ENCODE data around the gene ADK. TPM values are rescaled to one million over a fixed set of nuclear protein-coding genes. Genes with fewer than 3 reads are reported as not detected.

Gene ADK
- total and polyA plus RNA-seq, 8 donors: 7.2 to 66.1 (median 21.5) TPM

GRCh38 chr10:74483356-74483755 is 332.3 kb downstream of the ADK start:
- 94 to 98% (median 96%) methylated on average over 3 of the region's 3 CpGs for WGBS, 5 donors
- H3K9me3 ChIP-seq: peaks cover 0 to 7% (median 0%) of the 10 kb centered on the region in 4 donors
- intact Hi-C loops (cut with DNase I; ENCODE audit: low total_unique reads): no loop called here
- H3K27ac ChIP-seq: no peak overlapping the region
- H3K4me1 ChIP-seq: no peaks in the 10 kb centered on the region
- no peak for DNase-seq
- TF ChIP-seq POLR2AphosphoS5 (IDR thresholded peaks at IDR 0.05) (no peak), POLR2A (IDR thresholded peaks at IDR 0.05) (no peak), CTCF (IDR thresholded peaks at IDR 0.05) (no peak), EP300 (IDR thresholded peaks at IDR 0.05) (no peak)
- H3K4me3 ChIP-seq: no peak overlapping the region
- peaks cover 0 to 4% (median 0%) of the 10 kb centered on the region in 4 donors for H3K36me3 ChIP-seq
- no peaks in the 10 kb centered on the region for H3K27me3 ChIP-seq

- 96 to 98% (median 98%) methylated on average over 2 of the region's 2 CpGs for WGBS, 5 donors
- intact Hi-C loops (cut with DNase I; ENCODE audit: low total_unique reads): no loop called here
- no peak for TF ChIP-seq POLR2A (IDR thresholded peaks at IDR 0.05)
- no peak for TF ChIP-seq POLR2AphosphoS5 (IDR thresholded peaks at IDR 0.05)
- no peak for TF ChIP-seq EP300 (IDR thresholded peaks at IDR 0.05)
- TF ChIP-seq CTCF (IDR thresholded peaks at IDR 0.05): no peak
Measured at GRCh38 chr10:74485283-74485682, 334.3 kb downstream of the ADK start.

GRCh38 chr10:74486659-74487058 is 335.6 kb downstream of the ADK start:
- Histone ChIP-seq H3K4me3 (no peak overlapping the region), H3K36me3 (peaks cover 0 to 4% (median 0%) of the 10 kb centered on the region in 4 donors), H3K9me3 (peaks cover 0 to 7% (median 0%) of the 10 kb centered on the region in 4 donors), H3K4me1 (no peaks in the 10 kb centered on the region), H3K27me3 (no peaks in the 10 kb centered on the region), H3K27ac (no peak overlapping the region)
- WGBS, 5 donors: 83 to 86% (median 85%) methylated on average over 1 of the region's 1 CpG
- TF ChIP-seq EP300 (IDR thresholded peaks at IDR 0.05) (no peak), CTCF (IDR thresholded peaks at IDR 0.05) (no peak), POLR2AphosphoS5 (IDR thresholded peaks at IDR 0.05) (no peak), POLR2A (IDR thresholded peaks at IDR 0.05) (no peak)
- intact Hi-C loops (cut with DNase I; ENCODE audit: low total_unique reads): no loop called here
- DNase-seq: no peak

More at GRCh38 chr10:74485283-74485682, 334.3 kb downstream of the ADK start:
- H3K4me1 ChIP-seq: no peaks in the 10 kb centered on the region
- DNase-seq: no peak
- H3K27ac ChIP-seq: no peak overlapping the region
- no peaks in the 10 kb centered on the region for H3K27me3 ChIP-seq
- H3K9me3 ChIP-seq: peaks cover 0 to 7% (median 0%) of the 10 kb centered on the region in 4 donors
- H3K4me3 ChIP-seq: no peak overlapping the region
- peaks cover 0 to 4% (median 0%) of the 10 kb centered on the region in 4 donors for H3K36me3 ChIP-seq

- no peak for TF ChIP-seq CTCF (IDR thresholded peaks at IDR 0.05)
- H3K27ac ChIP-seq: no peak overlapping the region
- DNase-seq: no peak
- H3K4me3 ChIP-seq: no peak overlapping the region
- no peaks in the 10 kb centered on the region for H3K27me3 ChIP-seq
- no peaks in the 10 kb centered on the region for H3K4me1 ChIP-seq
- H3K36me3 ChIP-seq: no peaks in the 10 kb centered on the region
- intact Hi-C loops (cut with DNase I; ENCODE audit: low total_unique reads): no loop called here
- no peaks in the 10 kb centered on the region for H3K9me3 ChIP-seq
Measured at GRCh38 chr10:74488907-74489306, 337.9 kb downstream of the ADK start.

All from stomach (tissue), 9 donors.